ENCODE data around the gene CREBBP.

CREBBP gene

GRCh38 chr16:3854750-3855541 lies 25.6 kb downstream of the CREBBP start:
- DNase-seq: peak; percentile 71

- no peak for DNase-seq
Observed at GRCh38 chr16:3850544-3850899, 30.0 kb downstream of the CREBBP start.

GRCh38 chr16:3849751-3850543 lies 30.6 kb downstream of the CREBBP start:
- DNase-seq: no peak

- DNase-seq: no peak
Observed at GRCh38 chr16:3846595-3847091, 33.9 kb downstream of the CREBBP start.

- DNase-seq: no peak
Observed at GRCh38 chr16:3846087-3846486, 34.4 kb downstream of the CREBBP start.

- DNase-seq: peak; percentile 50
Observed at GRCh38 chr16:3842994-3843393, 37.5 kb downstream of the CREBBP start.

GRCh38 chr16:3841729-3842508 lies 38.6 kb downstream of the CREBBP start:
- no peak for DNase-seq

GRCh38 chr16:3839402-3840184 lies 40.9 kb downstream of the CREBBP start:
- DNase-seq: no peak

- no peak for DNase-seq
Observed at GRCh38 chr16:3838600-3839401, 41.7 kb downstream of the CREBBP start.

- no peak for DNase-seq
Observed at GRCh38 chr16:3837851-3838586, 42.5 kb downstream of the CREBBP start.

- no peak for DNase-seq
Observed at GRCh38 chr16:3836641-3837040, 43.9 kb downstream of the CREBBP start.

GRCh38 chr16:3835089-3835602 lies 45.4 kb downstream of the CREBBP start:
- no peak for DNase-seq

- no peak for DNase-seq
Observed at GRCh38 chr16:3832668-3833067, 47.8 kb downstream of the CREBBP start.

GRCh38 chr16:3830625-3831254 lies 49.8 kb downstream of the CREBBP start:
- no peak for DNase-seq

GRCh38 chr16:3829631-3830536 lies 50.6 kb downstream of the CREBBP start:
- DNase-seq: no peak

GRCh38 chr16:3825940-3826339 lies 54.6 kb downstream of the CREBBP start:
- no peak for DNase-seq

- no peak for DNase-seq
Observed at GRCh38 chr16:3825103-3825502, 55.4 kb downstream of the CREBBP start.

GRCh38 chr16:3824121-3824795 lies 56.3 kb downstream of the CREBBP start:
- no peak for DNase-seq

Data from inflammatory macrophage treated with lipopolysaccharide for 4 hours (primary cell).